ENCODE measurements around the gene SEMA5A.

GRCh38 chr5:9103290-9103689 lies 442.6 kb downstream of the SEMA5A start:
- TF ChIP-seq CTCF (IDR thresholded peaks at IDR 0.05) (no peak), POLR2AphosphoS5 (IDR thresholded peaks at IDR 0.05; ENCODE audit: insufficient read depth in 1 of 2, low read depth in 1 of 2) (no peak)
